Measurements from ENCODE around the gene ADAMTS8.
A peak's percentile ranks its signal among the peaks of the same experiment; 100 is the strongest.

The ADAMTS8 gene

DNA sequence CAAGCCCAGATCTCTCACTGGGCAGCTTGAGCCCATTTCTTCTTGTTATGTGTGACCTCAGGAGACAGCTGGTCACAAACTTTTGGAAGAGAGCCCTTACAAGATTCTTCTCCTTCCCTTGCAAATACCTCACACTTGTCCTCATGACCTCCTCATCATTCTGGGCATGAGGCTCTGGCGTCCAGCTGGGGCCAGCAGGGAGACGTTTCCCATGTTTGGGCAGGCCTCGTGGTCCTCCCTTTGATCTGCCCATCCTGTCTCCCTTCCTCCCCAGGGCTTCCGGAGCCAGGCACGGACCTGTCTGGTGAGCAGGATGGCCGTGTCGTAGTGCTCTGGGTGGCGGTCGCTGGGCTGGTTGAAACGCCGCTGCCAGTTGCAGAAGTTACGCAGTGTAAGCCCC lies 9.7 kb downstream of the ADAMTS8 start:
- no peak for DNase-seq

DNA sequence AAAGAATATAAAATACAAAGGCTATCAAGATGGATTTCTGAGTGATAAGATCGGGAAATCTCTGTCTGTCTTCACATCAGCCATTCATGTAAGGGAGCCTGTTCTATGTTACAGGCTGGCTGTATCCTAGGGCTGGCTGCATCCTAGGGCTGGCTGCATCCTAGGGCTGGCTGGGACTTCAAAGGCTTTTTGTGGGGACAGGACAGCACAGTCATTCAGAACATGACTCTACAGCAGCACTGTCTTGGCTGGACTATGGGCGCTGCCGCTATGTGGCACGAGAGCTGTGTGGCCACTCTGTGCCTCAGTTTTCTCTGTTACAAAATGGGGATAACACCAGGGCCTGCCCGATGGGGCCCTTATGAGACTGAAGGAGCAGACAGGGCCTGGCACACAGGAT lies 10.2 kb downstream of the ADAMTS8 start:
- no peak for DNase-seq

DNA sequence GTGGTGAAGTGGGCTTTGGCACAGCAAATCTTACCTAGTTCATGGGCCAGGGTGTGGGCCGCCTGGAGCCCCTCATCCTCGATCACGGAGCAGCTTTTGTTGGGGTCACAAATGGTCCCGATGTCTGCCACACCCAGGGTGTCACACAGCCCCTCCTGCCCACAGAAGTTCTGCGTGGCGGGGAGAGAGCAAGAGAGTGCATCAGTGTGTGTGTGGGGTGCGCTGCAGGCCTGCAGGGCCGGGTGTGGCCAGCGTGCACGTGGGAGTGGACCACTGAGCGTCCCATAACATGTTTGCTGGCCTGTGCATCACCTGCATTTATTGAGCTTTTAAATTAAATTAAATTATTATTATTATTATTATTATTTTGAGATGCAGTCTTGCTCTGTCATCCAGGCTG lies 11.5 kb downstream of the ADAMTS8 start:
- no peak for DNase-seq

DNA sequence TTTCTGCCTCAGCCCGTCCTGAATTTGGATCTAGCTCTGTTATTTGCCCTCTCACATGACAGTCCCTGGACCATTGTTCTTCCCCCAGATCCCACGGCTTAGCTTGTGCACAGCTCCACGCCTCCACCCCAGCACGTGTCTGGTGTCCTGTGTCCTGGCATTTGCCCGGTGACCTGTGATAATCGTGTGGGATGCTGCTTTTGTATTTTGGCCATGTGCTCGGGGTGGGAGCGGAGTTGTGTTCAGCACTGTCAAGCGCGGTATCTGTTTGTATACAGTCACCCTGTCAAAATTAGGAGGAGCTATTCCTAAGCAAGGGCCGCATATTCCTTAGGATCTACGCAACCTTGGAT lies 11.9 kb downstream of the ADAMTS8 start:
- DNase-seq, result no peak

DNA sequence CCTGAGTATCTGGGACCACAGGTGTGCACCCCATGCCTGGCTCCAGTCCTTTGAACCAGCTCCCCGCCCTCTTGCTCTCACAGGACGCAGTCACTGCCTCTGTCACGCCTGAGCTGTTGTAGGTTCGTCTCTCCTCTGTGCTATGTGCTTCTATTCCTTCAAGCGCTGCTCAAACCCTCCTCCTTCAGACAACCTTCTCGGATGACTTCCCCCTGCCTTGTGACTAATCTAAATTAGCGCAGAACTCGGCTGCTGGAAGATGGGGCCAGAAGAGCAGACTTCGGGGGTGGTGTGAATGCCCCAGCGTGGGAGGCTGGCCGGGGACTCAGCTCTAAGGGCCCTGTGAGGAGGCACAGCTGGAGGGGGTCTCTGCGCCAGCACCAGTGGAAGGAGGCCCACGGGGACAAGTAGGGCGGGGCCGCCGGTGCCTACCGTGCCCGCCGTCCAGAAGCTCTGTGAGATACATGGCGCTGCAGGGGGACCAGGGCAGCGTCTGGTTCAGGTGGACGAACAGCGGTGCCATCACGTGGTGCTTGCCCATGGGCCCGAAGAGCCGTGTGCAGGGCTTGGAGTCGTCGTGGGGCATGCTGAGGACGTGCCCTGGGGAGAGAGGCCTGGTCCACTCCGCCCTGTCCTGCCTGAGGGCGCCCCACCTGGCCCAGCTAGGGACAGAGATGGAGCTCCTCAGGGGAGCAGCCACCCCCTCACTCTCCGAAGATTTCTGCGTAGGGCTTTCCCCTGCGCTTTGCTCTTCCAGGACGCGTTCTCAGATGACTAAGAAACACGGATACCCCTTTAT lies 12.5 kb downstream of the ADAMTS8 start:
- no peak for DNase-seq

DNA sequence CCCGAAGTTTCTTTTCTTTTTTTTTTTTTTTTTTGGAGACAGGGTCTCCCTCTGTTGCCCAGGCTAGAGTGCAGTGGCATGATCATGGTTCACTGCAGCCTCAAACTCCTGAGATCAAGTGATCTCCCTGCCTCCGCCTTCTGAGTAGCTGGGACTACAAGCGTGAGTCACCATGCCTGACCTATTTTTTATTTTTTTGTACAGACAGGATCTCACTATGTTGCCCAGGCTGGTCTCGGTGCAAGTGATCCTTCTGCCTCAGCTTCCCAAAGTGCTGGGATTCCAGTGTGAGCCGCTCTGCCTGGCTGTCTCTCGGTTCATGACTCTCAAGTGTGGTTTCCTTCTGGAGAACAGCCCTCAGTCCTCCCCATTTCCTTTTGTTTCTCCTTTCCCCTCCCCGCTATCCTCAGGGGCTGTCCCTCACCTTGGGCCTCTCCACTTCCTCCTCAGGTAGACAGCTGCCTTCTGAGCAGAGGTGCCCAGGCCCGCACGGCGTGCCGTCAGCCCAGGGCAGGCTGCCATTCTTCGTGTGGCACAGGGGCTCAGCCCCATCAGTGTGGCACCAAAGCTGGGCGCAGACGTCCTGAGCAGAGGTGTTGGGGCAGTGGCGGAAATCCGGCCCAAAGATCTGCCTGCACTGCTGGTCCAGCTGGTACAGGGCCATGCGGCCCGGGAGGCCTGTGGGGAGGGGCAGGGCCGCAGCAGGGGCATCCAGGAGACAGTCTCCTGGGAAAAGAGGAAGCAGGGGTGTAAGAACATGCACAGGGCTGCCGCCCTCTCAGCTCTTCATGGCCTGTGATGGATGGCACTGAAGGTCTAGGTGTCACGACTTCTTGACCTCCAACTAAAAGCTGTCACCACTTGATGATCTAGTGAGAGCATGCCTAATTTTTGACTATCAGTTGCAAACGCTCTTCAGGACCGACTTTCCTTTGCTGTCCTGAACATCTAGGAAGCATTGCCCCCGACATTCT lies 14.0 kb downstream of the ADAMTS8 start:
- DNase-seq, result no peak

DNA sequence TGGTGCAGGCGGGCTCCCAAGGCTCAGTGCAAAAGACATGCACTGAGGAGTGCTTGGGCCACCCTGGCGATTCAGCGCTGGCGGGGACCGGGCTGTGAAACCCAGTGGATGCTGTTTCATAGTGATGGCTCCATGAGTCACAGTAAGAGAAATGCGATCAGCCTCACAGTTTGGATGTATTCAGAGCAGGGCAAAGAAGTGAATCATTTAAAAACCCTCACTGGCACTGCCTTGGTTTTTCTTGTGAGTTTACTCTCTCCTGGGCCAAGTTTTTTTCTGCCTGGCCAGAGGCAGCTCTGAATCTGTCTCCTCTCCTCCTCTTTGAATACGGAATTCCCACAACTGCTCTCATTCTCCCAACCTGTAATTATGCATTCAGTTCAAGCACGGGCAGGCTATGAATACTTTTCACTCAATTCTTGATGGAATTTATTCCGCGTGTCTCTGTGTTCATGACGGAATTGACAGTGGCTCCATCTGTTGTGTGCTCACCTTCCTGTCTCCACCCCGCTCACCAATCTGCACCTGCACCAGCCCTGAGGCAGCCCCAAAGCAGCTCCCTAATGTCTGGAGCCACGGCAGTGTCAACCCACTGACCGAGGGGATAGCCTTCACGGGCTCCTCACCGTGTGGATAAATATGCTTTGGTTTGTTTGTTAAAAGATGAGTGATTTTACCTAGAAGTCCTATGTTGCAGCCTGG lies 14.9 kb downstream of the ADAMTS8 start:
- DNase-seq, result peak; percentile 36 to 46 (median 36)

DNA sequence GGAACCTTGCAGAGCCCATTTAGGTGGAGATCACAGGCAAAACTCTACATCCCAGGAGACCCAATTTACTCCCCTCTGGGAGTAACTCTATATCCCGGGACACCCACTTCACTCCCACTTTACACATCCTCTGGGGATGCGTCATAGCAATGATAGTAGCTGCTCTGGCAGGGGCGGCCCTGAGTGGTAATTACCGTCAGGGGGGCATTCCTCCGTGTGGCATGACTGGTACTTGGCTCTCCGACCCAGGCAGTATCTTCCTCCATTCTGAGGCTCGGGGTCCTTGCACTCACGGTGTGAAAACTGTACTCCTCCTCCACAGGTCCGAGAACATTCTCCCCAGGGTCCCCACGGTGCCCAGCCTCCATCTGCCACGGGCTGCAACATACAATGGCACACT lies 17.2 kb downstream of the ADAMTS8 start:
- DNase-seq, result no peak

DNA sequence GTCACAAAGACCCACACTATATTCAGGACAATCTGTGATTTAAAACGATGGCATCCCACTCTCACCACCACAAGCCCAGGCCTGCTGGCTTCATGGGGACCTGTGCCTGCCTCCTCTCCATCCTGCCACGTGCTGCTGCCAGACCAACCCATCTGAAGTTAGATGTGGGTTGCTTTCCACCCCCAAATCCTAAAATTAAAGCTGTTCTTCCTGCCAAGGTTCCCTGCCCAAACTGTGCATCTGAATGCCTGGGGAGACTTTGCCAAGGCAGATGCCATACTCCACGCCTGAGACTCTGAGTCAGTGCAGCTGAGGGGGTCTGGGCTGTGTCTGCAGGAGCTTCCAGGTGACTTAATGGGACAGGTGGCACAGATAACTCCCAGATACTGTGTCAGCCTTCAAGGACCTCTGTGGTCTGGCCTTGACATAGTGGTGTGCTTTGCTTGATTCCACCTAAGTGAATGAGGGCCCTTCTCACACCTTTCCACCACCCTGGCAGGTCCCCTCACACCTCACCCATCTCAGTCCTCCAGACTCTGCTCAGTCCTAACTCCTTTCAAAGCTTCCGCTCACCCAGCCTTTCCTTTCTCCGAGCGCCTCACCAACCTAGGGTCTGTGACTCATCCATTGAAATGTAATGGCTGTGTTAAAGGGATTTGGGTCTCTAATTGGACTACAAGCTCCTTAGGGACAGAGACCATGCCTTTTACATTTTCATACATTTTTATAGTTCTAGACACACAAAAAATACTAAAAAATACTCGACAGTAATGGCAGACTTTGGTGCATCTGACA lies 18.6 kb downstream of the ADAMTS8 start:
- DNase-seq, result no peak

DNA sequence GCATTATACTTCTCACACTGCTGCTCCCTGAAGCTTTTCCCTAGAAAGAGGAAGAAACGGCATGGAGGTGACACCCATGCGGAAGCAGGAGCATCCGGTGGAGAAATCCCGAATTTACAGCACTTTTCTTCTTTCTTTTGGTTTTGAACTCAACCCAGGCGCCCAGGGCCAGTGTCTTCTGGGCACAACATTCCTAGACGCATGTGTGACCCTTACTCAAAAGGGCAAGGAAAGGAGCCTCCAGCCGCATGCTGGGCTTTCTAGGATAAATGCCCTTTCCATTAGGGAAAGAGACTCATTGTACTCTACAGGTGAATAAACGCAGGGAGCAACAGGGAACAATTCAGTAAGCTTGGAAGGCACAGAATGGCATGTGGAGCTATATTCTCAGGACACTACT lies 19.5 kb downstream of the ADAMTS8 start:
- DNase-seq, result no peak

DNA sequence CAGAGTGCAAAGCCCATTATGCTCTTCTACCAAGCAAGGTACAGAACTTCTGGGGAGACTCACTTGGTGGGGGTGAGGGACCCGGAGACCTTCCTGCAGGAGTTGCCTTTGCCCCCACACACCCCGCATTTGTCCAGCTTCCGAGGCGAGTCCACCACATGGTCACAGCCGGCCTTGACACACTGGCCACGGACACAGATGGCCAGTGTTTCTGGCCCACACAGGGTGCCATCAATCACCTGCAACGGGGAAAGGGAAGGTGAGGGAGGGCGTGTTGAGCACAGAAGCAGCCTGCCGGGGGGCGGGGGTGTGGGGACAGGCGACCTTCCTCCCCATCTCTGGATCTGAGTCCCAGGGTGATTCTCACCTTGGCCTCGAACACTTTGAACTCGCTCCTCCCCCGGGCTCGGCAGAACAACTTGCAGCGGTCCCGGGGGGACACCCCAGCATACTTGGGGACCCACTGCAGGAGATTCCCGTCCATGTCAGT lies 20.0 kb downstream of the ADAMTS8 start:
- DNase-seq, result no peak

DNA sequence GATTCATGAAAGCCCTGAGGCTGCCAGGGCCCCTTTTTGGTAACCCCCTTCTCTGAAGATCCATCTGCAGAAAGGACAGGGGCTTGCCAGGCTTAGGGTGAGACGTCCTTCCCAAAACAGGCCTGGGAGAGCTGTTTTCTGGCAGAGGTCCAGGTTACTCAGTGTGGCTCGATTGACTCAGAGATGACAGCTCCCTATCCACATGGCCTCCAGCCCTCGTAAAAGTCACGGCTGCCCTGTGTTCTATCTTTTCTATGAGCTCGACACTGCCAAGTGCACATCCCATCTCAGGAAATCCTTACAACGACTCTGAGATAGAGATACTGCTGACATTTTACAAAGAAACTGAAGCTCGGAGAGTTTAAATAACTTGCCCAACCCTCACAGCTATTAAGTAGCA lies 20.4 kb downstream of the ADAMTS8 start:
- peak; percentile 54 to 68 (median 63) for DNase-seq

DNA sequence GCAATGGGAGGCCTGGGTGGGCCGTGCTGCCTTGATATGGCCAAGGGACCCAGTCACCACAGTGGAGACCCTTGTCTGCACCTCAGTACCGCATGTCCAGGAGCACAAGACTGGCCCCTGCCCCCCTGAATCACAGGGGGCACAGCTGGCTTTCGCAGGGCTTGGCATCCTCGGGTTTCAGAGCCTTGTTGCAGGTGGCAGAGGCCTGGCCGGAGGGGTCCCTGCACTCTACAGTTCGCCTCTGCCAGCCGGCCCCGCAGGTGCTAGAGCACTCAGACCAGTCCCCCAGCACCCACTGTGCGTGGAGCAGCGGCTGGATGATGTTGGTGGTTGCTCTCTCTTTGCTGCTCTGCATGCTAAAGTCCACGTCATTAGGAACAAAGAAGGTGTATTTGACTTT lies 23.0 kb downstream of the ADAMTS8 start:
- DNase-seq, result no peak

DNA sequence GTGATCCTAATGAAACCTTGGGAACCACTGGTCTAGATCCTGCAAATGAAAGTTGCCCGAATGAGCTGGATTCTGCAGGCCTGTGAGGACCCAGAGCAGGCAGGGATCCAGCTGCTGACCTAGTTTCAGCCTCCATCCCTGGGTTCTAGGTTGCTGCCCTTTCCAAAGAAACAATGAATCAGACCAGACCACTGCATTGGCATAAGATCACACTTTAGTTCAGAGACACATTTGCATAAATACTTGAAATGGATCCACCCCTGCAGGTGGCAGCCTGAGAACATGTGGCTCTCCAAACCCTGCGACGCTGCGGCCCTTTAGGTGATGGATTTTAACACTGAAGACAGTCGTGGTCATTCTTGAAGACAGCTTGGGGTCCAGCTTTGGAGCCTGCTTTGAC lies 23.7 kb downstream of the ADAMTS8 start:
- DNase-seq, result no peak

DNA sequence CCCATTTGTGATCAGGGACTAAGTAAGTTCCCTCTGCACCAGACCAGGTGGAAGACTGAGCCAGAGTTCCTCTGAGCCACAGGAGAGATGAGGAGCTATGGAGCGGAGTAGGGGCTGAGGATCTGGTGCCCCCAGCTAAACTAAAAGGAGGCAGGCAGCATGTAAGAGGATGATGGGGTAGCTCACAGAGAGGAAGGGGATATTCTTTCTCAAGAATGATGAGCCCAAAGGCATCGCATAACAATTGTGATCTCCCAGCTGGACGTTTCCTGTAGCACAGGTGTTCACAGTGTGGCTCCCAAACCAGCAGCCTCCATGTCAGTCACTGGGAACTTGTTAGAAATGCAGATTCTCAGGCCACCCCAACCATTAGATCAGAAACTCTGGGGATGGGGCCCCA lies 24.4 kb downstream of the ADAMTS8 start:
- DNase-seq, result no peak

DNA sequence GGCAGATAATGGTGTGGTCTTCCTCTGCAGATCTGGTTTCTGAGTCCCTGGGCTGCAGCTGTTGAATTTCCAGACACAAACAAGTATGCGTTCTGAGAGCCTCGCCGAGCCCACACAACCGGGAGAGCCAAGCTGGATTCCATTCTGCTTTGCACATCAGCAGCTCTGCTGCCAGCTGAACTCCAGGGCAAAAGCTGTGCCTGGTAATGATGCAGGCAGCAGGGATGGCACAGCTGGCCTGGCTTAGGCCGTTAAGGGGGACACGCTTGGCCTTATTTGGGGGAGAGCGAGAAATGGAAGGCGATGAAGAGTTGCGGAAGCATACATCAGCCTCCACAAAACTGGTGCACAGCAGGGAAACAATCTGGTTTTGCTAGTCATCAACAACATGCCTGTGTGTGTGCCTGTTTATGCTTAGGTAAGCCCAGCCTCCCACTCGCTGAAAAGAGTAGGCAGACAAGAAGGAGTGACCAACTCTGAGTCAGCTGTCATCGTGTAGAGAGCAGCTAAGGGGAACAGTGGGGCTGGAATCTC lies 25.1 kb downstream of the ADAMTS8 start:
- DNase-seq, result peak; percentile 77 to 81 (median 77)

DNA sequence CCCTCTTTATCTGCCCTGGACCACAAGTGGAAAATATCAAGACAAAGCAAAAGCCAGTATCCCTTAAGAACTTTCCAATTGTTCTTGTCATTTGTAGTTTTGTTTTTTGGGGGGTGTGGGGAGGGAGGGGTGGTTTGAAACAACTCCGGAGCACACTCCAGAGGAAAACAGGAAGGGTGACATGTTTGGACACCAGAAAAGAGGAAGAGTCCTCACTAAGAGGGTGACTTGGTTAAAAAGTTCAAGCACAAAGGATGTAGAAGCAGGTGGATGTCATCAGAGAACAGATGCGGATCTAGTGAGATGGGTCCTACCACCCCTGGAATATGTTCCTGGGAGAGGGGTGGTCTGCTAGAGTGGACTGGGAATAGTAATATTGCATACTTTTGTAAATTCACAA lies 25.8 kb downstream of the ADAMTS8 start:
- DNase-seq, result peak; percentile 29 to 45 (median 33)

DNA sequence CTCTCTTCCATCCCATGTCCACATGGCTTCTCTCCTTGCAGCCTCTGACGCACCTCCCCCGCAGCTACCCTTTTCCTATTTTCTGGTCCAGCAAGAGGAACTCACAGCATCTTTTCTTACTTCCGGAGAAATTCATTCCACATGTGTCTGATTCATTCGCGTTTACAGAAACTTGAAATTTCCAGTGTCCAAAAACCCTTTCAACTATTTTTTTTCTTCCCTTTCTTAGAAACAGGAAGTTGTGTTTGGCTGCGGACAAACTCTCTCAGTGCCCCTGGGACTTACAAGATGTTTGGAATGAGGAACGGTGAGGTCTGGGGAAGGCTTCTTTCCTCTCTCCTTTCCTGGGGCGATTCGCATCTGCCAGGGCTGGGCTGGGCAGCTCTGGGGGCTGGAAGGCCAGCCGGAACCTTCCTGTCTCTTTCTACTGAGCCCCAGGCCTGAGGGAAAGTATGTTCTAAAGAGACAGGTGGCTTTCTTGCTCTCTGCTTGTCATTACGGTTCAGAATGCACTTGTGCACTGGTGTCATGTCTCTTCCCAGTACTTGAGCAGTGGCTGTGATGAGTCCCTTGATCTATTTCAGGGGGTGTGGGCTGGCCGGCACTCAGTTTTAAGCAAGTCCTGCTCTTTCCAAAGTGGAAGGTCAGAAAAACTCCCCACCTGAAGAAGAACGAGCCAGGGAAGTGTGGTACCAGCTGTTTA lies 27.5 kb downstream of the ADAMTS8 start:
- peak; percentile 78 to 92 (median 87) for DNase-seq

DNA sequence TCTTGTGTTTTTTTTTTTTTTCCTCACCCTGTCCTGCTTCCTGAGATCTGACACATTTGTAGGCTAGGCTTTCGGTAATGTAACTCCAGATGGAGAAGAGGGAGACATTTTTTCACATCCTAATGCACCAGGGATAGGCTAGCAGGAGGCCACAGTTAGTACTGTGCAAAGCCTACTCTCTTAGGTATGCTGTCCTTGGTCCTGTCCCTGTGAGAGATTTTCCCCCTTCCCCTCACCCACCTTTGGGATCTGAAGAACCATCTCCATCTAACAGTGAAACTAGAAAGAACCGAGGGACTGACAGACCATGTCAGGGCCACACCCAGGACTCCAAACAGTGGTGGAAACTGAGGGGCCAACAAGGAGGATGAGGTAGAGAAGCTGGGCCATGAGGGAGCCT lies 29.2 kb downstream of the ADAMTS8 start:
- DNase-seq, result no peak

DNA sequence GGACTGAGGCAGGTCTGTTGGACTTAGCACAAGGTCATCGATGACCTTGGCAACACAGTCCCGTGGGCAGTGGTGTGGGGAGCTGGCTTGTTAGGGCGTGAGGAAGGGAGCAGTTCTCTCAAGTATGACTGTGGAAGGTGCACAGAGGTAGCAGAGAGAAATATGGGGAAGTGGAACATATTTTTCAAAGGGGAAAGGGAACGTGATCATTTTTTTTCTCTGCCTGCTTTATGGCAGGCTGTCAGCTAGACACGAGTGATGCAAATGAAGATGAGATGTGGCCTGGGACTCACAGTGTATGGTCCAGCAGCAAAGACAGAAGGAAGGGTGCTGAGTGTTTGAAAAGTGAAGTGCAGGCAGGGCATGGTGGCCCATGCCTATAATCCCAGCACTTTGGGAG lies 30.6 kb downstream of the ADAMTS8 start:
- DNase-seq, result no peak

DNA sequence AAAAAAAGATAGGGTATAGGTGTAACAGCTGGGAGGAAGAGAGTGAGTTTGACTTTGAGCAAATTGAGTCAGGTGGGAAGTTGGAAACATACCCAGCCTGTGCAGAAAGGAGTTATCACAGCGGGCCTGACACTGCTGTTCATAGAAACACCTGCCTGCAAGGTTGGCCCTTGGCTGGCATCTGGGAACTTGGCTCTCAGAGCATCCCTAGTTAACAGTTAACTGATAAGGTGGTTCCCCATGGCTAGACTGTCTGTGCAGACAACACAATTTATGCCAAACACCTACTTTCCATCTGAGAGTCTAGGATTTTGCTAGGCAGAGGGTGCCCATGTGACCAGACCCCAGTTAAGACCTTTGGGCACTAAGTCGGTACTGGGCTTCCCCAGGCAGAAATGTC lies 31.4 kb downstream of the ADAMTS8 start:
- DNase-seq, result no peak

Measured in suppressor macrophage treated with lipopolysaccharide for 1 hour (primary cell).